SKM-1 (cell line): ENCODE results near the gene STAG1.
"Not testable (repeated sequence)": the region's sequence is repeated elsewhere in the genome, so short reads cannot be mapped to it uniquely, and the experiment has no call there.

Experiments
- DNase-seq: peaks from one replicate; lab custom pipeline; 2025; ENCODE audit not compliant: unreplicated experiment; lab: John Stamatoyannopoulos, UW

The STAG1 gene

GRCh38 chr3:136604961-136605360 lies 147.2 kb downstream of the STAG1 start:
- DNase-seq: no peak

- no peak for DNase-seq
These were observed 149.4 kb downstream of the STAG1 start for GRCh38 chr3:136602818-136603217.

- no peak for DNase-seq
These were observed 156.1 kb downstream of the STAG1 start for GRCh38 chr3:136595913-136596697.

GRCh38 chr3:136586580-136586979 lies 165.6 kb downstream of the STAG1 start:
- DNase-seq: no peak

GRCh38 chr3:136584728-136585127 lies 167.4 kb downstream of the STAG1 start:
- DNase-seq: no peak

GRCh38 chr3:136583823-136584222 lies 168.4 kb downstream of the STAG1 start:
- no peak for DNase-seq

- DNase-seq: no peak
These were observed 174.4 kb downstream of the STAG1 start for GRCh38 chr3:136577791-136578190.

GRCh38 chr3:136576279-136577009 lies 175.7 kb downstream of the STAG1 start:
- DNase-seq: no peak

- no peak for DNase-seq
These were observed 184.5 kb downstream of the STAG1 start for GRCh38 chr3:136567599-136568188.

- DNase-seq: not testable (repeated sequence)
These were observed 187.2 kb downstream of the STAG1 start for GRCh38 chr3:136564962-136565361.

- DNase-seq: no peak
These were observed 190.2 kb downstream of the STAG1 start for GRCh38 chr3:136562026-136562425.

GRCh38 chr3:136559896-136560295 lies 192.3 kb downstream of the STAG1 start:
- DNase-seq: no peak

GRCh38 chr3:136549461-136549860 lies 202.7 kb downstream of the STAG1 start:
- not testable (repeated sequence) for DNase-seq

- no peak for DNase-seq
These were observed 204.9 kb downstream of the STAG1 start for GRCh38 chr3:136547293-136547692.

GRCh38 chr3:136546720-136547119 lies 205.5 kb downstream of the STAG1 start:
- DNase-seq: no peak

GRCh38 chr3:136545664-136546268 lies 206.4 kb downstream of the STAG1 start:
- no peak for DNase-seq

GRCh38 chr3:136544532-136544931 lies 207.6 kb downstream of the STAG1 start:
- DNase-seq: no peak

- no peak for DNase-seq
These were observed 208.8 kb downstream of the STAG1 start for GRCh38 chr3:136543385-136543784.

GRCh38 chr3:136535906-136536305 lies 216.3 kb downstream of the STAG1 start:
- DNase-seq: no peak

GRCh38 chr3:136532766-136533165 lies 219.4 kb downstream of the STAG1 start:
- DNase-seq: no peak

- DNase-seq: no peak
These were observed 234.1 kb downstream of the STAG1 start for GRCh38 chr3:136518102-136518501.

GRCh38 chr3:136516656-136517055 lies 235.5 kb downstream of the STAG1 start:
- no peak for DNase-seq
